IMR-90 (cell line): ENCODE data around the gene TMEM63C. TPM values are rescaled to one million over a fixed set of nuclear protein-coding genes. Genes with fewer than 3 reads are reported as not detected.

ENCODE experiments used
- ATAC-seq: fragments of 200-7000 bp; cut with Tn5 transposase; 2 replicates; pipeline ENCODE4 v1.9.1; 2020; ENCODE audit warnings: low read depth, mild to moderate bottlenecking, moderate library complexity
- BruUV-seq: library from RNA; stranded (reverse); fragments of 400-500 nt; replicated peaks from 2 replicates; lab custom pipeline; 2021; lab: Mats Ljungman, UMichigan
- CTCF ChIA-PET: fragments of 300-600 bp; formaldehyde crosslinking; extraction: SDS; loops from one replicate; lab custom pipeline; 2021; ENCODE audit warnings: antibody characterized with exemption; lab: Yijun Ruan, JAX
- POLR2A ChIA-PET: fragments of 300-600 bp; sonication (Branson Sonifier 250); formaldehyde crosslinking; loops from one replicate; lab custom pipeline; 2022; ENCODE audit warnings: antibody characterized with exemption; ENCODE audit not compliant: unreplicated experiment; lab: Charles Lee
- DNase-seq: peaks from one replicate; pipeline ENCODE4 v3.0.0; 2013
- H2AFZ ChIP-seq: replicated peaks from 2 replicates; pipeline ENCODE3; 2013; ENCODE audit warnings: low read length, mild to moderate bottlenecking; ENCODE audit not compliant: poor library complexity
- H2AK5ac ChIP-seq: 2 replicates; pipeline ENCODE4 v1.6.1; 2013; ENCODE audit warnings: low read depth, low read length, inconsistent platforms
- H2AK9ac ChIP-seq: replicated peaks from 2 replicates; pipeline ENCODE3; 2013; ENCODE audit warnings: mild to moderate bottlenecking, low read depth, low read length, moderate library complexity; ENCODE audit not compliant: poor library complexity
- H2BK120ac ChIP-seq: 2 replicates; pipeline ENCODE4 v1.6.1; 2013; ENCODE audit warnings: low read depth, low read length, inconsistent platforms
- H2BK15ac ChIP-seq: 3 replicates; pipeline ENCODE4 v1.6.1; 2013; ENCODE audit warnings: low read depth, low read length, inconsistent platforms
- H2BK20ac ChIP-seq: 2 replicates; pipeline ENCODE4 v1.6.1; 2013; ENCODE audit warnings: low read depth, mild to moderate bottlenecking, inconsistent platforms, low read length, moderate library complexity
- H2BK5ac ChIP-seq: 2 replicates; pipeline ENCODE4 v1.6.1; 2013; ENCODE audit warnings: mild to moderate bottlenecking, low read depth, low read length, inconsistent platforms; ENCODE audit not compliant: poor library complexity, severe bottlenecking
- H3K14ac ChIP-seq: replicated peaks from 2 replicates; pipeline ENCODE4 v1.6.1; 2013; ENCODE audit warnings: low read depth, low read length, inconsistent platforms
- H3K18ac ChIP-seq: 2 replicates; pipeline ENCODE4 v1.6.1; 2013; ENCODE audit warnings: low read depth, low read length, control low read depth
- H3K23ac ChIP-seq: 2 replicates; pipeline ENCODE4 v1.6.1; 2013; ENCODE audit warnings: low read depth, low read length, inconsistent platforms
- H3K27ac ChIP-seq: 2 replicates; pipeline ENCODE4 v1.5.1; 2013; ENCODE audit warnings: mild to moderate bottlenecking, control low read depth, low read length; ENCODE audit not compliant: insufficient read depth
- H3K27me3 ChIP-seq: 2 replicates; pipeline ENCODE4 v1.6.1; 2013; ENCODE audit warnings: low read length; ENCODE audit not compliant: control insufficient read depth, insufficient read depth
- H3K36me3 ChIP-seq: 2 replicates; pipeline ENCODE4 v1.6.1; 2013; ENCODE audit warnings: low read length, mixed read lengths; ENCODE audit not compliant: control insufficient read depth, insufficient read depth
- H3K4ac ChIP-seq: 2 replicates; pipeline ENCODE4 v1.6.1; 2013; ENCODE audit warnings: low read depth, low read length, inconsistent platforms
- H3K4me1 ChIP-seq: 2 replicates; pipeline ENCODE4 v1.6.1; 2013; ENCODE audit warnings: low read length, mixed read lengths; ENCODE audit not compliant: control insufficient read depth, insufficient read depth
- H3K4me2 ChIP-seq: 2 replicates; pipeline ENCODE4 v1.6.1; 2013; ENCODE audit warnings: low read depth, mild to moderate bottlenecking, control low read depth, low read length, moderate library complexity
- H3K4me3 ChIP-seq: 2 replicates; pipeline ENCODE4 v1.5.1; 2013; ENCODE audit warnings: low read depth, mild to moderate bottlenecking, control low read depth, low read length, moderate library complexity; ENCODE audit not compliant: insufficient read depth
- H3K56ac ChIP-seq: 2 replicates; pipeline ENCODE4 v1.6.1; 2013; ENCODE audit warnings: low read length, inconsistent platforms; ENCODE audit not compliant: insufficient read depth; ENCODE audit errors: extremely low read depth
- H3K79me1 ChIP-seq, 2 experiments: 2 replicates each; pipeline ENCODE4 v1.6.1; 2013; ENCODE audit warnings: low read length in 2 of 2, inconsistent platforms in 1 of 2, low read depth in 1 of 2
- H3K9ac ChIP-seq: 2 replicates; pipeline ENCODE4 v1.6.1; 2013; ENCODE audit warnings: low read depth, low read length, control low read depth
- H3K9me1 ChIP-seq: 2 replicates; pipeline ENCODE4 v1.6.1; 2013; ENCODE audit warnings: low read length, inconsistent platforms; ENCODE audit not compliant: insufficient read depth
- H3K9me3 ChIP-seq: 2 replicates; pipeline ENCODE4 v1.6.1; 2013; ENCODE audit warnings: low read length; ENCODE audit not compliant: control insufficient read depth, insufficient read depth
- H4K20me1 ChIP-seq: 2 replicates; pipeline ENCODE4 v1.6.1; 2013; ENCODE audit warnings: low read length, inconsistent platforms; ENCODE audit not compliant: insufficient read depth
- H4K5ac ChIP-seq: 2 replicates; pipeline ENCODE4 v1.6.1; 2013; ENCODE audit warnings: mild to moderate bottlenecking, low read depth, low read length, control low read depth
- H4K8ac ChIP-seq, 2 experiments: 2 replicates each; pipeline ENCODE4 v1.6.1; 2013; ENCODE audit warnings: low read depth in 2 of 2, low read length in 2 of 2, control low read depth in 1 of 2, inconsistent platforms in 1 of 2
- H4K91ac ChIP-seq: 2 replicates; pipeline ENCODE4 v1.6.1; 2013; ENCODE audit warnings: low read depth, low read length, inconsistent platforms; ENCODE audit not compliant: insufficient read depth
- BHLHE40 ChIP-seq: fragments of 150-350 bp; IDR thresholded peaks from 2 replicates; pipeline ENCODE4 v1.6.1; 2016; ENCODE audit warnings: mild to moderate bottlenecking, low read depth, low read length
- CEBPB ChIP-seq: IDR thresholded peaks from 2 replicates; pipeline ENCODE4 v1.6.1; 2012; ENCODE audit warnings: low read depth, low read length, improper control_type of control experiment
- CHD1 ChIP-seq: IDR thresholded peaks from 2 replicates; pipeline ENCODE4 v1.6.1; 2012; ENCODE audit warnings: low read depth, low read length, improper control_type of control experiment
- FOS ChIP-seq: fragments of 150-350 bp; IDR thresholded peaks from 2 replicates; pipeline ENCODE4 v1.6.1; 2016; ENCODE audit warnings: low read depth, low read length
- MAFK ChIP-seq: IDR thresholded peaks from 2 replicates; pipeline ENCODE4 v1.6.1; 2012; ENCODE audit warnings: low read depth, low read length, improper control_type of control experiment
- MAZ ChIP-seq: IDR thresholded peaks from 2 replicates; pipeline ENCODE4 v1.6.1; 2012; ENCODE audit warnings: low read depth, mild to moderate bottlenecking, low read length, improper control_type of control experiment, moderate library complexity, borderline replicate concordance
- MXI1 ChIP-seq: IDR thresholded peaks from 2 replicates; pipeline ENCODE4 v1.6.1; 2012; ENCODE audit warnings: low read depth, mild to moderate bottlenecking, low read length, moderate library complexity, borderline replicate concordance
- NFE2L2 ChIP-seq: fragments of 150-350 bp; IDR thresholded peaks from 2 replicates; pipeline ENCODE4 v1.6.1; 2016; ENCODE audit warnings: low read depth, mild to moderate bottlenecking, low read length
- POLR2A ChIP-seq: IDR thresholded peaks from 2 replicates; pipeline ENCODE4 v1.6.1; 2012; ENCODE audit warnings: mild to moderate bottlenecking, low read depth, low read length
- RAD21 ChIP-seq: IDR thresholded peaks from 2 replicates; pipeline ENCODE4 v1.6.1; 2012; ENCODE audit warnings: low read length, improper control_type of control experiment
- RCOR1 ChIP-seq: IDR thresholded peaks from 2 replicates; pipeline ENCODE4 v1.6.1; 2012; ENCODE audit warnings: mild to moderate bottlenecking, low read length, improper control_type of control experiment; ENCODE audit not compliant: insufficient replicate concordance
- RFX5 ChIP-seq: IDR thresholded peaks from 2 replicates; pipeline ENCODE4 v1.8.0; 2012; ENCODE audit warnings: low read depth, mild to moderate bottlenecking, low read length, moderate library complexity
- SMC3 ChIP-seq: fragments of 150-350 bp; IDR thresholded peaks from 2 replicates; pipeline ENCODE4 v1.6.1; 2016; ENCODE audit warnings: low read depth, mild to moderate bottlenecking, antibody characterized with exemption, low read length, moderate library complexity
- WGBS, 2 experiments: methylation state at CpG; one replicate each; pipeline versions ENCODE4 v1.1.5 to v1.1.7; 2013; ENCODE audit warnings: missing lambda C conversion rate in 2 of 2; ENCODE audit not compliant: insufficient read length in 1 of 2; ENCODE audit errors: extremely low coverage in 2 of 2; 5-methylcytosine and 5-hydroxymethylcytosine counted together
- dilution Hi-C: fragments of 300-500 bp; cut with HindIII; formaldehyde crosslinking; loops from one replicate; pipeline ENCODE4 v1.14.3; 2018; ENCODE audit warnings: low sequenced_read_pairs; ENCODE audit not compliant: unreplicated experiment
- in situ Hi-C: fragments of 300-500 bp; cut with MboI; formaldehyde crosslinking; loops from 3 replicates; pipeline ENCODE4 v1.14.3; 2019; ENCODE audit warnings: low sequenced_read_pairs, inconsistent platforms, mixed read lengths
- intact Hi-C: fragments of 100-400 bp; cut with micrococcal nuclease; formaldehyde crosslinking; loops from 2 replicates; pipeline ENCODE4 v1.10.0; 2022
- polyA plus RNA-seq, 3 experiments: library from polyadenylated mRNA; depleted of rRNA; stranded (reverse); fragments of >200 nt; gene quantifications; 2 replicates each; pipeline ENCODE4 v1.2.3, GENCODE V29; 2012; ENCODE audit warnings: low replicate concordance in 1 of 3
- total RNA-seq: library from RNA; depleted of rRNA; stranded (reverse); fragments of >200 nt; gene quantifications from 2 replicates; pipeline ENCODE4 v1.2.3, GENCODE V29; 2012
- TF ChIP-seq, protein P1 (sequence below): fragments of 150-350 bp; IDR thresholded peaks from 2 replicates; pipeline ENCODE4 v1.6.1; 2017; ENCODE audit warnings: mild to moderate bottlenecking, antibody characterized with exemption, low read length, low read depth
- TF ChIP-seq, protein P2 (sequence below): fragments of 150-350 bp; IDR thresholded peaks from 2 replicates; pipeline ENCODE4 v1.6.1; 2016; ENCODE audit warnings: low read depth, mild to moderate bottlenecking, low read length, moderate library complexity, borderline replicate concordance
- TF ChIP-seq, protein P3 (sequence below): conservative IDR thresholded peaks from 2 replicates; pipeline ENCODE4 v1.5.1; 2012; ENCODE audit warnings: mild to moderate bottlenecking, low read depth, low read length, improper control_type of control experiment

Gene TMEM63C
- total and polyA plus RNA-seq, 2 of the 4 experiments (the other 2 are of a cell fraction): under 0.01 TPM; not detected in 1

DNA sequence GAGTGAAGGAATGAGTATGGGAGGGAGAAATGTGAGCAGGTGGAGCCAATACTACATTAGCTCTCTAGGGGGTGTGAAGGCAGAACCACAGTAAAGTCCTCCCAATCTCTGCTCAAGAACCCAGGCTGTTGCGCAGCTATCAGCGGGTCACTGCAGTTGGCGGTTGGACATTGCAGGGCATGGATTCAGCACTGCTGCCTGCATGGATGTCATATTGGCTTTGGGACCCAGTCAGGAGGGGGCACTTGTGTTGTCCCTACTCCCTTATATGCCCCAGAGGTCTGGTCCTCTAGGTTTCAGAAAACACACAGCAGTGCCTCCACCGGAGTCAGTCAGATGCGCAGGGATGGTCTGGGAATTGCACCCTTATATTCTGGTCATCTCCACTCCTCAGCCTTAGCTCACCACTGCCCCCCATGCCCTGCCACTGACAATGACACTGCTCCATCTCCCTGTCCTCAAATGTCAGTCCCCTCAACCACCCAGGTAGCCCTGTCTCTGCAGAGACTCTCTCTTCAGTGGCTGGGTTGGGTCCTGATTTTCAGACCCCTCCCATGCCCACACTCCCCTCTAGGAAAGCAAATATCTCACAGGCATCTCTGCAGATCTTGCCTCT lies 49.6 kb upstream of the TMEM63C start:
- H2BK120ac ChIP-seq: no peak overlapping the region
- no peaks in the 10 kb centered on the region for H3K79me1 ChIP-seq
- H3K27ac ChIP-seq: no peak overlapping the region
- no peak overlapping the region for H3K4me3 ChIP-seq
- no peak overlapping the region for H4K5ac ChIP-seq
- no TSS peak for BruUV-seq
- DNase-seq: no peak
- ATAC-seq: no peak
- H3K36me3 ChIP-seq: no peaks in the 10 kb centered on the region
- H2BK20ac ChIP-seq: no peak overlapping the region
- H3K27me3 ChIP-seq: peaks cover 43% of the 10 kb centered on the region
- H2AK9ac ChIP-seq: no peak overlapping the region
- no peak overlapping the region for H3K23ac ChIP-seq
- 80% methylated on average over 5 of the region's 5 CpGs; no CpG with 5 or more reads in 1 of the 2 experiments for WGBS, 2 experiments
- no peak overlapping the region for H3K14ac ChIP-seq
- H3K18ac ChIP-seq: no peak overlapping the region
- no peak overlapping the region for H2AK5ac ChIP-seq
- in situ Hi-C loops: no loop called here
- H3K9me3 ChIP-seq: no peaks in the 10 kb centered on the region
- H3K9ac ChIP-seq: no peak overlapping the region
- no peak overlapping the region for H2BK5ac ChIP-seq
- no peaks in the 10 kb centered on the region for H4K20me1 ChIP-seq
- CTCF ChIA-PET: no interaction called here
- no peak overlapping the region for H4K8ac ChIP-seq
- POLR2A ChIA-PET: no interaction called here
- no peak overlapping the region for H3K4ac ChIP-seq
- H3K4me2 ChIP-seq: no peak overlapping the region
- dilution Hi-C loops: no loop called here
- TF ChIP-seq, protein P1, sequence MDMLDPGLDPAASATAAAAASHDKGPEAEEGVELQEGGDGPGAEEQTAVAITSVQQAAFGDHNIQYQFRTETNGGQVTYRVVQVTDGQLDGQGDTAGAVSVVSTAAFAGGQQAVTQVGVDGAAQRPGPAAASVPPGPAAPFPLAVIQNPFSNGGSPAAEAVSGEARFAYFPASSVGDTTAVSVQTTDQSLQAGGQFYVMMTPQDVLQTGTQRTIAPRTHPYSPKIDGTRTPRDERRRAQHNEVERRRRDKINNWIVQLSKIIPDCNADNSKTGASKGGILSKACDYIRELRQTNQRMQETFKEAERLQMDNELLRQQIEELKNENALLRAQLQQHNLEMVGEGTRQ: no peak
- TF ChIP-seq BHLHE40 (no peak), NFE2L2 (no peak), CEBPB (no peak), RFX5 (no peak), MAFK (no peak), FOS (no peak), POLR2A (no peak), RCOR1 (no peak), SMC3 (no peak), CHD1 (no peak), MAZ (no peak), MXI1 (no peak), RAD21 (no peak)
- TF ChIP-seq, protein P2, sequence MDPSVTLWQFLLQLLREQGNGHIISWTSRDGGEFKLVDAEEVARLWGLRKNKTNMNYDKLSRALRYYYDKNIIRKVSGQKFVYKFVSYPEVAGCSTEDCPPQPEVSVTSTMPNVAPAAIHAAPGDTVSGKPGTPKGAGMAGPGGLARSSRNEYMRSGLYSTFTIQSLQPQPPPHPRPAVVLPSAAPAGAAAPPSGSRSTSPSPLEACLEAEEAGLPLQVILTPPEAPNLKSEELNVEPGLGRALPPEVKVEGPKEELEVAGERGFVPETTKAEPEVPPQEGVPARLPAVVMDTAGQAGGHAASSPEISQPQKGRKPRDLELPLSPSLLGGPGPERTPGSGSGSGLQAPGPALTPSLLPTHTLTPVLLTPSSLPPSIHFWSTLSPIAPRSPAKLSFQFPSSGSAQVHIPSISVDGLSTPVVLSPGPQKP: no peak
- TF ChIP-seq, protein P3, sequence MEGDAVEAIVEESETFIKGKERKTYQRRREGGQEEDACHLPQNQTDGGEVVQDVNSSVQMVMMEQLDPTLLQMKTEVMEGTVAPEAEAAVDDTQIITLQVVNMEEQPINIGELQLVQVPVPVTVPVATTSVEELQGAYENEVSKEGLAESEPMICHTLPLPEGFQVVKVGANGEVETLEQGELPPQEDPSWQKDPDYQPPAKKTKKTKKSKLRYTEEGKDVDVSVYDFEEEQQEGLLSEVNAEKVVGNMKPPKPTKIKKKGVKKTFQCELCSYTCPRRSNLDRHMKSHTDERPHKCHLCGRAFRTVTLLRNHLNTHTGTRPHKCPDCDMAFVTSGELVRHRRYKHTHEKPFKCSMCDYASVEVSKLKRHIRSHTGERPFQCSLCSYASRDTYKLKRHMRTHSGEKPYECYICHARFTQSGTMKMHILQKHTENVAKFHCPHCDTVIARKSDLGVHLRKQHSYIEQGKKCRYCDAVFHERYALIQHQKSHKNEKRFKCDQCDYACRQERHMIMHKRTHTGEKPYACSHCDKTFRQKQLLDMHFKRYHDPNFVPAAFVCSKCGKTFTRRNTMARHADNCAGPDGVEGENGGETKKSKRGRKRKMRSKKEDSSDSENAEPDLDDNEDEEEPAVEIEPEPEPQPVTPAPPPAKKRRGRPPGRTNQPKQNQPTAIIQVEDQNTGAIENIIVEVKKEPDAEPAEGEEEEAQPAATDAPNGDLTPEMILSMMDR: no peak
- H3K56ac ChIP-seq: no peak overlapping the region
- H2BK15ac ChIP-seq: no peak overlapping the region
- H4K91ac ChIP-seq: no peak overlapping the region
- intact Hi-C loops: no loop called here
- no peaks in the 10 kb centered on the region for H3K4me1 ChIP-seq
- H2AFZ ChIP-seq: no peak overlapping the region
- no peaks in the 10 kb centered on the region for H3K9me1 ChIP-seq
